SK-N-MC (cell line): ENCODE measurements around the gene BABAM2.

ENCODE experiments used
- FOXP2 ChIP-seq: optimal IDR thresholded peaks from 2 replicates; pipeline ENCODE3; 2011; ENCODE audit warnings: mild to moderate bottlenecking, moderate library complexity; ENCODE audit not compliant: insufficient read depth; ENCODE audit errors: extremely low read length, control extremely low read depth
- POLR2AphosphoS5 ChIP-seq: IDR thresholded peaks from 2 replicates; pipeline ENCODE4 v1.6.1; 2012; ENCODE audit warnings: mild to moderate bottlenecking, low read depth, low read length, borderline replicate concordance

GRCh38 chr2:28210535-28210934 lies 320.0 kb downstream of the BABAM2 start:
- TF ChIP-seq POLR2AphosphoS5 (no peak), FOXP2 (no peak)
